SIG-M5 treated with dmso at 0.1 percent for 504 hours (cell line): Measurements from ENCODE around the gene GREB1.

ENCODE experiments used
- DNase-seq: peaks from one replicate; lab custom pipeline; 2025; ENCODE audit not compliant: unreplicated experiment; lab: John Stamatoyannopoulos, UW

Gene GREB1

GRCh38 chr2:11597538-11598225, 63.8 kb downstream of the GREB1 start:
- no peak for DNase-seq

- no peak for DNase-seq
Measured at GRCh38 chr2:11598228-11598731, 64.4 kb downstream of the GREB1 start.

DNA sequence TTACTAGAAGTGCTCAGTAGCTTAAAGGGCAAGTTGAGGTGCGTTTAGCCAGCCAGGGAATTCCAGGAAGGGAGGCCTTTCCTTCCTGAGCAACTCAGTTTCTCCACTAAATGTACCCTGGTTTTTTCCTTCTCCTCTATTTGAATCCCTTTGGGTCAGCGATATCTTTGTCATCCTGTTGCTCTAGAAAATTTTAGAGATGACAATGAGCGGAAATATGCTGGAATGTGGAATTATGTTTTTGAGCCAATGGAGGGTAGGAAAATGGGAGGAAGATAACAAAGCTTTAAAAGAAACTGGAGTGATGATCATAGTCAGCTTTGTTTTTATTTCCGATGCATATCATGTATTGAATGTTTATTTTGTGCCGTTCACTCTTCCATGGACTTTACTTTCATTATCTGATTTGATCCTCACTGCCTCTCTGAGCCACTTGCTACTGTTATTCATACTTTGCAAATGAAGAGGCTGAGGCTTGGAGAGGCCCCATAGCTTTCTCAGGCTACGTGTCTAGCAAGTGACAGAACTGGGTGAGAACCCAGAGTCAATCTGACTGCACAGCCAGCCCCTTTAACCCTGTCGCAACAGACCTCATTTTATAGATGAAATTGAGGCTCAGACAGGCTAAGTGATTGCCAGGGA, 68.8 kb downstream of the GREB1 start:
- DNase-seq: no peak

- DNase-seq: no peak
Measured at GRCh38 chr2:11610624-11611242, 76.9 kb downstream of the GREB1 start.

DNA sequence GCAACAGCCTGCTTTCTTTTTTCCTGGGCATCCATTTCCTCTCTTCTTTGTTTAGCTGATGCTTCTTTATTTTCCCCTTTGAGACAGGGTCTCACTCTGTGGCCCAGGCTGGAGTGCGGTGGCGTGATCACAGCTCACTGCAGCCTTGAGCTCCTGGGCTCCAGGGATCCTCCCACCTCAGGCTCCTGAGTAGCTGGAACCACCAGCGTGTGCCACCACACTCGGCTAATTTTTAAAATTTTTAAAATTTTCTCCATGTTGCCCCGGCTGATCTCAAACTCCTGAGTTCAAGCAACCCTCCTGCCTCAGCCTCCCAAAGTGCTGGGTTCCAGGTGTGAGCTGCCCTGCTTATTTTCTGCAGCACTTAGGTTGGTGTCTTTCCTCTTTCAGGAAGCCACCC, 77.4 kb downstream of the GREB1 start:
- no peak for DNase-seq

DNA sequence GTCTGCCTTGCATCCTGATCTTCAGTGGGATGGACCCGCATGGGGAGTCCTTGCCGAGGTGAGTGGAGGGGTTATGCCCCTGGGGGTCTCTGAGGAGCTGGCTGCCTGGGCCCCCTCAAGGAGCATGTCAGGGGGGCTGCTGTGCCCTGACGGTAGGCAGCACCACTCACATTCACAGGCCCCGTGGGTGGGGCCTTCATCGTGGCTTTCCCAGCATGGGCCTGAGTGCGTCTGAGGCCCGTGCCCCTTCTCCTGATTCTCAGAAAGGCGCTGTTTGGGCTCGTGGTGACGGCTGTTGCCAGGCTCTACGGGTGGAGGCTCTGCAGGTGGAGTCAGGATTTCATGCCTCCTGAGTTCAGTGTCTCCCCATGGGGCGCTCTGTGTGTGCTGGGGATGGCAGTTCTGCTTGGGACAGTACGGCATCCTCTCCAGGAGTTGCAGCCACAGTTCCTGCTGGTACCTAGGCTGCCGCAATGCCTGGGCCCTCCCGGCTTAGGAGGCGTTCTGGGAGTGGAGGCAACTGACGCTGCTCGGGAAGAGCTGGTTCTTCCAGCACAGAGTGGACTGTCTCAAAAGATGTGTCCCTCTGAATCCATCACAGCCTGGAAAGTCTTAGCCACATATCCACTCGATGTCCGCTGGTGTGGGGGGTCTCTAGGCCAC, 78.8 kb downstream of the GREB1 start:
- no peak for DNase-seq

DNA sequence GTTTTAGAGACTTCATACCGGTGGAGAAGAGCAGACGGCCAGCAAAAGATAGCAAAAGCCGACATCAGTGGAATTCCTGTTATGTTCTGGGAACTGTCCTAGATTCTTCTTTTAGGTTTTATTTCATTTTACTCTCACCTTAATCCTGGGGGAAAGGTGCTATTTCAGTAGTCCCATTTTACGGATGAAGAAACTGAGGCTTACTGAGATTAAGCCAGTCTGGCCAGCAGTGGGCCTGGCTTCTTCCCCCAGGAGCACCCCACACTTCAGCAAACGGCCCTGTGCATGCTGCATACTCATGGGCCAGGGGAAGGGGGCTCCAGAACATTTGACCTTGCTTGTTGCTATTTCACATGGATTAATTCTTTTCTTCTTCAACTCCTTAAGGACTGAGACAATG, 79.5 kb downstream of the GREB1 start:
- no peak for DNase-seq

- no peak for DNase-seq
Measured at GRCh38 chr2:11615209-11615608, 81.4 kb downstream of the GREB1 start.

- no peak for DNase-seq
Measured at GRCh38 chr2:11616097-11616687, 82.3 kb downstream of the GREB1 start.

- DNase-seq: no peak
Measured at GRCh38 chr2:11616851-11617415, 83.1 kb downstream of the GREB1 start.

GRCh38 chr2:11617527-11617926, 83.7 kb downstream of the GREB1 start:
- DNase-seq: no peak

DNA sequence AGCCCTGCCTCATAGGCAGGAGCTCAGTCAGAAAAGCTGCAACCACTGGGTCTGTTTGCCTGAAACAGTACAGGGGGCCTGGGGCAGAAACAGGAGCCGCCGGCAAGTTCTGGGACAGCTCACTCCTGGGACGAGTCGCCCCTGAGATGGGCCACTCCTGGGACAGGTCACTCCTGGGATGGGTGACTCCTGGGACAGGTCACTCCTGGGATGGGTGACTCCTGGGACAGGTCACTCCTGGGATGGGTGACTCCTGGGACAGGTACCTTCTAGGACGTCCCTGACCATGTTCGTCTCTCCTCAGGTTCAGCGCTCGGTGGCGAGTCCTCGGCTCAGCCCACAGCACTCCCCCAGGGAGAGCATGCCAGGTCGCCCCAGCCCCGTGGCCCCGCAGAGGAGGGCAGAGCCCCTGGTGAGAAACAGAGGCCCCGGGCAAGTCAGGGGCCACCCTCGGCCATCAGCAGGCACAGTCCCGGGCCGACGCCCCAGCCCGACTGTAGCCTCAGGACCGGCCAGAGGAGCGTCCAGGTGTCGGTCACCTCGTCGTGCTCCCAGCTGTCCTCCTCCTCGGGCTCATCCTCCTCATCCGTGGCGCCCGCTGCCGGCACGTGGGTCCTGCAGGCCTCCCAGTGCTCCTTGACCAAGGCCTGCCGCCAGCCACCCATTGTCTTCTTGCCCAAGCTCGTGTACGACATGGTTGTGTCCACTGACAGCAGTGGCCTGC, 84.3 kb downstream of the GREB1 start:
- no peak for DNase-seq

- DNase-seq: no peak
Measured at GRCh38 chr2:11618708-11619062, 84.8 kb downstream of the GREB1 start.

- no peak for DNase-seq
Measured at GRCh38 chr2:11621410-11621809, 87.6 kb downstream of the GREB1 start.

DNA sequence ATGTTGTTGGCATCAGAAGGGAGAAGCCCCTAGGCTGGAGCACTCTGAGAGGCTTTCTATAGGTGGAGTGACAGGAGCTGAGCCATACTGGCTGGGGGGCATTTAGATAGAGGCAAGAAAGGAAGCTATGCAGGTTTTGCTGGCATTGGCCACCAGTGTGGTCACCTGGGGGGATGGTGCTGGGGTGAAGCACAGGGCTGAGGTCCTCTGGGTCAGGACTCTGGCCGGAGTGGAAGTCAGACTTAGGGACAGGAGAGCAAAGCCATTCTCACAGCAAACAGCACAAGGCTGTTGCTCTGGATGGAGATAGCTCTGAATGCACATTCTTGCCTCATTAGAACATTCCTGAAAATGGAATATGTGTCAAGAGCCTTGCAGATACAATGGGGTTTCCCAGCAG, 88.8 kb downstream of the GREB1 start:
- no peak for DNase-seq

- no peak for DNase-seq
Measured at GRCh38 chr2:11624893-11625292, 91.0 kb downstream of the GREB1 start.

GRCh38 chr2:11625671-11626070, 91.8 kb downstream of the GREB1 start:
- no peak for DNase-seq

DNA sequence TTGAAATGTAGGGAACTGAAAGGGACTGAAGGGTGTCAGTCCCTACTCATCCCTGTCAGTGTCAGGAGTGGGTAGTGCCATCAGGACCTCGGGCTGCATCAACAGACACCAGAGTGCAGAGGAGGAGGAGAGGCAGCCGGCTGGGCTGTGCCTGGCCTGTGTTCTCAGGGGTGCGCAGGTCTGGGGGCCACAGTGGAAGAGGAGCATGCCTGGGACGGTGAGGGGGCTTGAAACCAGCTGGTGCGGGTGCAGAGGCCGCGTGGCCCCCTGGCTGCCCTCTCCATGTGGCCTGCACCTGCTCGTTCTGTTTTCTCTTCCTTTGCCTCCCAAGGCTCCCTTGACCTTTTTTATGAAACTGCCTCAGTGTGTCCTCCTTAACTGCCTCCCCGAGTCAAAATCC, 94.8 kb downstream of the GREB1 start:
- no peak for DNase-seq

- no peak for DNase-seq
Measured at GRCh38 chr2:11629215-11629614, 95.4 kb downstream of the GREB1 start.

DNA sequence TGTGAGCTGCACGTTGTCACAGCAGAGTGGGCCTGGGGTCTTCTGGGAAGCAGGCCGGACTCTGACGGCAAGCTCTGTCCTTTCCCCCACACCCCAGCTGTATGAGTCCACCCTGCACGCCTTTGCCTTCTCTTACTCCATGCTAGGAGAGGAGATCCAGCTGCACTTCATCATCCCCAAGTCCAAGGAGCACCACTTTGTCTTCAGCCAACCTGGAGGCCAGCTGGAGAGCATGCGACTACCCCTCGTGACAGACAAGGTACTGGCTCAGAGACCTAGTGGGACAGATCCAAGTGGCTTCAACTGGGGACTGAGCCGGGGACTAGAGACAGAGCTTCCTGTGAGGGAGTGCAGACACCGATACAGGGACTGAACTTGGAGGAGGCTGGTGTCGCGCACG, 96.0 kb downstream of the GREB1 start:
- no peak for DNase-seq

GRCh38 chr2:11630855-11631254, 97.0 kb downstream of the GREB1 start:
- no peak for DNase-seq
